HK-2 (cell line): ENCODE data around the gene OLFML1.

Experiments used
- DNase-seq: peaks from one replicate; pipeline ENCODE4 v3.0.0-alpha.2; 2018; ENCODE audit not compliant: unreplicated experiment

The OLFML1 gene

GRCh38 chr11:7485186-7486097 lies at the start of gene OLFML1:
Gene OLFML1 (plus strand): TSS chr11:7485506. CDS start chr11:7485876, 370 bp downstream.
- DNase-seq: no peak

- no peak for DNase-seq
Measured at GRCh38 chr11:7436146-7436545, 49.2 kb upstream of the OLFML1 start.

GRCh38 chr11:7436657-7437056 lies 48.6 kb upstream of the OLFML1 start:
- DNase-seq: no peak

- DNase-seq: no peak
Measured at GRCh38 chr11:7437696-7438095, 47.6 kb upstream of the OLFML1 start.

GRCh38 chr11:7439746-7440320 lies 45.5 kb upstream of the OLFML1 start:
- no peak for DNase-seq

GRCh38 chr11:7442588-7443215 lies 42.6 kb upstream of the OLFML1 start:
- DNase-seq: peak; percentile 44

- no peak for DNase-seq
Measured at GRCh38 chr11:7444091-7444981, 41.0 kb upstream of the OLFML1 start.

- DNase-seq: no peak
Measured at GRCh38 chr11:7445564-7445963, 39.7 kb upstream of the OLFML1 start.

GRCh38 chr11:7448201-7448600 lies 37.1 kb upstream of the OLFML1 start:
- DNase-seq: no peak

- DNase-seq: no peak
Measured at GRCh38 chr11:7449211-7449840, 36.0 kb upstream of the OLFML1 start.

- no peak for DNase-seq
Measured at GRCh38 chr11:7449841-7450214, 35.5 kb upstream of the OLFML1 start.

- no peak for DNase-seq
Measured at GRCh38 chr11:7450836-7451235, 34.5 kb upstream of the OLFML1 start.

GRCh38 chr11:7451520-7451919 lies 33.8 kb upstream of the OLFML1 start:
- no peak for DNase-seq

- no peak for DNase-seq
Measured at GRCh38 chr11:7451952-7452494, 33.3 kb upstream of the OLFML1 start.

GRCh38 chr11:7454854-7455253 lies 30.5 kb upstream of the OLFML1 start:
- no peak for DNase-seq

- DNase-seq: no peak
Measured at GRCh38 chr11:7457211-7457610, 28.1 kb upstream of the OLFML1 start.

- no peak for DNase-seq
Measured at GRCh38 chr11:7462706-7463105, 22.6 kb upstream of the OLFML1 start.

GRCh38 chr11:7467652-7468051 lies 17.7 kb upstream of the OLFML1 start:
- DNase-seq: no peak

GRCh38 chr11:7469351-7469865 lies 15.9 kb upstream of the OLFML1 start:
- DNase-seq: no peak

- DNase-seq: no peak
Measured at GRCh38 chr11:7471071-7471470, 14.2 kb upstream of the OLFML1 start.

GRCh38 chr11:7473717-7474116 lies 11.6 kb upstream of the OLFML1 start:
- no peak for DNase-seq
